Tibial nerve (tissue), 4 donors: ENCODE measurements around the gene ST6GALNAC3. TPM values are rescaled to one million over a fixed set of nuclear protein-coding genes. Genes with fewer than 3 reads are reported as not detected.

Experiments used
- DNase-seq, 2 donors: peaks; one replicate each; pipeline ENCODE4 v3.0.0-alpha.2; 2019; ENCODE audit warnings: low spot score in 2 of 2
- H3K27ac ChIP-seq, 4 donors: fragments of 200-600 bp; sonication (generic) in 3 of 4; one replicate each; pipeline ENCODE4 v1.5.1; 2017 to 2019; ENCODE audit warnings: mild to moderate bottlenecking in 1 of 4
- H3K27me3 ChIP-seq, 2 donors: fragments of 200-600 bp; sonication (generic) in 1 of 2; one replicate each; pipeline versions ENCODE4 v1.5.1 to v1.6.0; 2017 to 2019
- H3K36me3 ChIP-seq, 3 donors: fragments of 200-600 bp; sonication (generic); one replicate each; pipeline ENCODE4 v1.5.1; 2018 to 2019
- H3K4me1 ChIP-seq, 4 donors: fragments of 200-600 bp; sonication (generic) in 3 of 4; one replicate each; pipeline ENCODE4 v1.5.1; 2017 to 2019
- H3K4me3 ChIP-seq, 4 donors: fragments of 200-600 bp; sonication (generic) in 3 of 4; one replicate each; pipeline ENCODE4 v1.5.1; 2017 to 2019; ENCODE audit warnings: mild to moderate bottlenecking in 1 of 4, moderate library complexity in 1 of 4
- H3K9me3 ChIP-seq, 4 donors: fragments of 200-600 bp; sonication (generic) in 3 of 4; one replicate each; pipeline ENCODE4 v1.5.1; 2017 to 2019
- CTCF ChIP-seq, 5 experiments: fragments of 200-600 bp in 3 of 5; fragments of 450-650 bp in 2 of 5; sonication (generic) in 3 of 5; IDR thresholded peaks; one replicate each; pipeline ENCODE4 v1.5.1; 2016 to 2019; ENCODE audit warnings: antibody characterized with exemption in 5 of 5, mild to moderate bottlenecking in 3 of 5, moderate library complexity in 2 of 5
- EP300 ChIP-seq, 2 donors: sonication (generic); formaldehyde crosslinking; IDR thresholded peaks; one replicate each; pipeline ENCODE4 v1.6.1; 2017; ENCODE audit warnings: antibody characterized with exemption in 2 of 2, mild to moderate bottlenecking in 1 of 2
- POLR2A ChIP-seq, 2 donors: fragments of 450-650 bp; IDR thresholded peaks; one replicate each; pipeline ENCODE4 v1.6.1; 2017; ENCODE audit warnings: antibody characterized with exemption in 2 of 2, mild to moderate bottlenecking in 2 of 2, moderate library complexity in 2 of 2
- WGBS, 2 donors: methylation state at CpG; one replicate each; pipeline ENCODE4 v1.1.5; 2018; 5-methylcytosine and 5-hydroxymethylcytosine counted together
- total RNA-seq, 4 donors: library from RNA; depleted of rRNA; stranded (reverse); fragments of >200 nt; gene quantifications; one replicate each; pipeline ENCODE4 v1.1.0, GENCODE V29; 2016

The ST6GALNAC3 gene
- total RNA-seq, 4 donors from 2014 or later: 2.7 to 6.6 (median 4.9) TPM

GRCh38 chr1:76070538-76070937 is 4.0 kb upstream of the ST6GALNAC3 start:
- no peak for DNase-seq
- Histone ChIP-seq H3K36me3 (no peaks in the 10 kb centered on the region), H3K4me3 (no peak overlapping the region), H3K9me3 (no peaks in the 10 kb centered on the region), H3K4me1 (peaks cover 0 to 26% (median 0%) of the 10 kb centered on the region in 4 donors), H3K27me3 (peaks cover 0 to 6% of the 10 kb centered on the region in 2 donors), H3K27ac (no peak overlapping the region)
- WGBS, 2 donors: 69 to 89% methylated on average over 3 of the region's 3 CpGs
- TF ChIP-seq EP300 (IDR thresholded peaks at IDR 0.05): no peak
- TF ChIP-seq POLR2A (IDR thresholded peaks at IDR 0.05): no peak
- TF ChIP-seq CTCF (IDR thresholded peaks at IDR 0.05): no peak

GRCh38 chr1:76073481-76073880 is 1.1 kb upstream of the ST6GALNAC3 start:
- Histone ChIP-seq H3K4me1 (peaks cover 0 to 40% (median 0%) of the 10 kb centered on the region in 4 donors), H3K4me3 (no peak overlapping the region), H3K27ac (no peak overlapping the region), H3K9me3 (no peaks in the 10 kb centered on the region), H3K27me3 (peaks cover 0 to 6% of the 10 kb centered on the region in 2 donors), H3K36me3 (no peaks in the 10 kb centered on the region)
- no peak for TF ChIP-seq EP300 (IDR thresholded peaks at IDR 0.05)
- no peak for TF ChIP-seq CTCF (IDR thresholded peaks at IDR 0.05)
- no peak for TF ChIP-seq POLR2A (IDR thresholded peaks at IDR 0.05)
- no peak for DNase-seq
- WGBS, 2 donors: 71 to 77% methylated on average over 5 of the region's 5 CpGs

GRCh38 chr1:76075188-76075489 is 593 bp downstream of the ST6GALNAC3 start:
- WGBS, 2 donors: 10 to 19% methylated on average over 9 of the region's 9 CpGs

GRCh38 chr1:76075877-76076276 is 1.3 kb downstream of the ST6GALNAC3 start:
- 27 to 43% methylated on average over 5 of the region's 5 CpGs for WGBS, 2 donors
- peak overlapping the region; percentile 43 to 79 (median 64) for H3K27ac ChIP-seq
- peak overlapping the region in 3 of 4 donors; percentile 60 to 62 (median 61) for H3K4me3 ChIP-seq

More at GRCh38 chr1:76075188-76075489, 593 bp downstream of the ST6GALNAC3 start:
- TF ChIP-seq CTCF (IDR thresholded peaks at IDR 0.05): no peak
- no peak for TF ChIP-seq POLR2A (IDR thresholded peaks at IDR 0.05)
- TF ChIP-seq EP300 (IDR thresholded peaks at IDR 0.05): no peak
- Histone ChIP-seq H3K4me1 (peaks cover 0 to 37% (median 0%) of the 10 kb centered on the region in 4 donors), H3K36me3 (no peaks in the 10 kb centered on the region), H3K4me3 (peak overlapping the region; percentile 54 to 62 (median 60)), H3K27me3 (peaks cover 0 to 6% of the 10 kb centered on the region in 2 donors), H3K27ac (peak overlapping the region; percentile 21 to 79 (median 64)), H3K9me3 (no peaks in the 10 kb centered on the region)
- DNase-seq: no peak

More at GRCh38 chr1:76075877-76076276, 1.3 kb downstream of the ST6GALNAC3 start:
- H3K27me3 ChIP-seq: peaks cover 0 to 6% of the 10 kb centered on the region in 2 donors
- no peak for DNase-seq
- peaks cover 0 to 37% (median 0%) of the 10 kb centered on the region in 4 donors for H3K4me1 ChIP-seq
- H3K9me3 ChIP-seq: no peaks in the 10 kb centered on the region
- TF ChIP-seq POLR2A (IDR thresholded peaks at IDR 0.05): peak in 1 of 2 donors; percentile 22
- no peak for TF ChIP-seq CTCF (IDR thresholded peaks at IDR 0.05)
- TF ChIP-seq EP300 (IDR thresholded peaks at IDR 0.05): peak; percentile 73 to 84
- no peaks in the 10 kb centered on the region for H3K36me3 ChIP-seq
